Measurements from ENCODE around the gene GABBR2.

The GABBR2 gene

DNA sequence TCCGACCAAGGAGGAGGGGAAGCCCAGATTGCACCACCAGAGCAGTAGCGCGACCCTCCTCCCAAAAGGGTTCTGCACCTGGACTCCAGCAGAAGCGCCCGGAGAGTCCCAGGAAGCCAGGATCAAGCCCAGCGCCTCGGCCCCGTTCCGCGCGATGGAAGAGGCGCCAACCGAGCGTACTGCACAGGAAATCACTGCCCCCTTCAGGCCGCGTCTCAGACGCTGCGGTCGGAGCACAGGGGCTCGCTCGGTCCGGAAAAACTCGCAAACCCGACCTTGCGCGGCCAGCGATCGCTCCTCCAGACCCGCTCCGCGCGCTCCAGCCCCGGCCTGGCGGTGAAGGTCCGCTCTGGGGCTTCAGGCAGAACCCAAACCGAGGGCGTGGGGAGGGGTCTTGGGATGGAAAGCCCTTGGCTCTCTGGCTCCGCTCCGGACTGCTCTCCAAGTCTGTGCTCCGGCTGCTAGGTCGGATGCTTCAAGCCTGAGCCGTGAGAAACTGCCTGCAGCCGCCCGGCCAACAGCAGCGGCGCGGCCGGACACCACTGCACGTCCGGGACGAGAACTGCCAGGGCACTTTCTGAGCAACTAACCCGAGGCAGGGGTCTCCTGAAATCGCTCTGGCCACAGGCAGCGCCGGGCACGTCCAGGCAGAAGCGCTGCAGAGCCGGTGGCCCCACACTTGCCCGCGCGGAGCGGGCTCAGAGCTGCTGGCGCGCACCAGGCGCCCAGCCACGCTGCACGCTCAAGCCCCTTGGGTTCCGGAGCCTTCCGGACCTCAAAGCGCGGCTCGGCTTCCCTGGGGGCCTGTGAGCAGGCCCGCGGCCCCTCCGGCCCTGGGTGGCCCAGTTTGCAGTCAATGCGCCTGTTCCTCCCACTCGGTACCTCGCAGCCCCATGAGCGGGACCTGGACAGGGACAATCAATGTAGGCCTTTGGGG, 1.3 kb downstream of the GABBR2 start:
- H3K4me1 Mint-ChIP-seq (ENCODE audit: low read depth): no peaks in the 10 kb centered on the region
- H3K27ac Mint-ChIP-seq: no peak overlapping the region
- peaks cover 70% of the 10 kb centered on the region for H3K27me3 Mint-ChIP-seq (ENCODE audit: low read depth)
- H3K4me3 Mint-ChIP-seq: no peak overlapping the region
- H3K9me3 Mint-ChIP-seq: no peaks in the 10 kb centered on the region
- no peaks in the 10 kb centered on the region for H3K36me3 Mint-ChIP-seq (ENCODE audit: low read depth)

DNA sequence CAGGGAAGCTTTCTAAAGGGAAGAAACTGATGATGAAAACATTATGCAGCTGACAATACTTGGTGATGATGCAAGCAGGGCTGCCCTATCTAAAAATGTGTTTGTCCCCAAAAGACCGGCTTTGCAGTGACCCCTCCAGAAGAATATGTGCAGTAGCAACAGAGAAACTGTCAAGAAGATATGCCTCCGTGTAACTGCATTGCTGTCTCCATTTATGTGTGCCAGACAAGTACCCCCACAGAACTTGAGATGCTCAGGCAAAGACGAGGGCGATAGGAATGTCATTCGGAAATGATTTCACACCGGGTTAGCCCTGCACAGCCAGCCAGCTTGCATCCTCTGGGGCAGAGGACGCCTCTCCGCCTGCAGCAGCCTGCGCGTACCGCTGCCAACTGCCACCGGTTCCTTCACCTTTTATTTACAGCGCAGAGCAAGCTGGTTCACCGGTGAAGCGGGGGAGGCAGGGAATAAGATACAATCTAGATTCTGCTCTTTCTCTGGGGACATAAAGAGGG, 2.0 kb downstream of the GABBR2 start:
- Mint-ChIP-seq H3K27me3 (ENCODE audit: low read depth) (peaks cover 69% of the 10 kb centered on the region), H3K9me3 (no peaks in the 10 kb centered on the region), H3K4me1 (ENCODE audit: low read depth) (no peaks in the 10 kb centered on the region), H3K36me3 (ENCODE audit: low read depth) (no peaks in the 10 kb centered on the region), H3K27ac (no peak overlapping the region), H3K4me3 (no peak overlapping the region)

- Mint-ChIP-seq H3K9me3 (no peaks in the 10 kb centered on the region), H3K36me3 (ENCODE audit: low read depth) (no peaks in the 10 kb centered on the region), H3K4me1 (ENCODE audit: low read depth) (no peaks in the 10 kb centered on the region), H3K27me3 (ENCODE audit: low read depth) (peaks cover 48% of the 10 kb centered on the region), H3K27ac (no peak overlapping the region), H3K4me3 (no peak overlapping the region)
These were observed 5.8 kb downstream of the GABBR2 start for GRCh38 chr9:98702835-98703380.

DNA sequence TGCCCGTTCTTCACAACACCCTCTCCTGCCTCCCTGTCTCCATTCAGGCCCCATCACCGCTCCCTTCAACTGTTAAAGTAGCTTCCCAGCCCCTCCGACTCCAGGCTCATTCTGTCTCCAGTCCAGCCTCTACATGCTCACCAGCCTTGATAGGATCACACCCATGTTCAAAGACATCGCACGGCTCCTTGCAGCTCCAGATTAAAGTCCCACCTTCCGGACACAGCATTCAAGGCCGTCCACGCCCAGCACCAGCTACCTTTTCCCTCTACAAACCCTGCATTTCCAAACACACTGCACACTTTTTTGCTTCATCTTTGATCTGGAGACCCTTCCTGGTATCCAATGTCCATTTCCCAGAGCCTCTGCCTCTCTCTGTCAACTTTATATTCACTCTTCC, 6.4 kb downstream of the GABBR2 start:
- H3K4me3 Mint-ChIP-seq: no peak overlapping the region
- H3K27me3 Mint-ChIP-seq (ENCODE audit: low read depth): peaks cover 46% of the 10 kb centered on the region
- H3K4me1 Mint-ChIP-seq (ENCODE audit: low read depth): no peaks in the 10 kb centered on the region
- no peaks in the 10 kb centered on the region for H3K9me3 Mint-ChIP-seq
- H3K36me3 Mint-ChIP-seq (ENCODE audit: low read depth): no peaks in the 10 kb centered on the region
- H3K27ac Mint-ChIP-seq: no peak overlapping the region

DNA sequence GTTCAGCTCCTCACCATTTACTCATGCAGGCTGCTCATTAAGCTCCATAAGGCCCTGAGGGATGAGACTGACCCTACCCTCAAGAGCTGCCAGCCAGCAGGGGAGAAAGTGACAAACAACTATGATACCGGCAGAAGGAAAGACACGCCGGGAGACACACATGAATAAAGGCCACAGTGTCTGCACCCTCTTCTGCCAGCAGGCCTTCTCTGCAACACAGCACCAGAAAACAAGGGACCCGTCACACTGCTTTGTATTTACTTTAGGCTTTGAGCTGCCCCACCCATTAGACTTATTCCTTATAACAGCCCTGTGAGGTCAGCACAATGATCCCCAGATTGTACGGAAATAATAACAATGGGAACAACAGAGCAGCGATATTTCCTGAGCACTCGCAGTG, 7.2 kb downstream of the GABBR2 start:
- Mint-ChIP-seq H3K36me3 (ENCODE audit: low read depth) (no peaks in the 10 kb centered on the region), H3K27ac (no peak overlapping the region), H3K9me3 (no peaks in the 10 kb centered on the region), H3K4me3 (no peak overlapping the region), H3K4me1 (ENCODE audit: low read depth) (no peaks in the 10 kb centered on the region), H3K27me3 (ENCODE audit: low read depth) (peaks cover 38% of the 10 kb centered on the region)

GRCh38 chr9:98700801-98701200, 7.9 kb downstream of the GABBR2 start:
- H3K9me3 Mint-ChIP-seq: no peaks in the 10 kb centered on the region
- no peaks in the 10 kb centered on the region for H3K36me3 Mint-ChIP-seq (ENCODE audit: low read depth)
- peaks cover 30% of the 10 kb centered on the region for H3K27me3 Mint-ChIP-seq (ENCODE audit: low read depth)
- no peak overlapping the region for H3K27ac Mint-ChIP-seq
- no peak overlapping the region for H3K4me3 Mint-ChIP-seq
- H3K4me1 Mint-ChIP-seq (ENCODE audit: low read depth): no peaks in the 10 kb centered on the region

DNA sequence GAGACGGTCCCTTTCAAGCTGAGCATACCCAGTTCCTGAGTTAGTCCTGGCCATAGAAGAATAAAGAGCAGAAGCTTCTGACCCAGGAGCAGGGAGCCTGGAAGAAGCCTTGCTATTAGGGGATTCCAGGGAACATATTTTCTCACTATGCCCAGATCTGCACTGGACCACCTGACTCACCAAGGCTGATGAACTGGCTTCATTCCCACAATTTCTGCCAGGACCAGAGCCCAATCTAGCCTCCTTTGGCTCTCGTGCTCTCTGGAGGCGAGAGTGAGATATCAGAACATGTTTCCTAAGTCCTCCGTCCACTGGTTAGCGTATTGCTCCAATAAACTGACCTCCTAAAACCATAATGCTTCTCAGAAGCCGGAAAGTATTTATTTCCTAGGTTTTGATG, 9.9 kb downstream of the GABBR2 start:
- Mint-ChIP-seq H3K4me3 (no peak overlapping the region), H3K4me1 (ENCODE audit: low read depth) (no peaks in the 10 kb centered on the region), H3K27ac (no peak overlapping the region), H3K27me3 (ENCODE audit: low read depth) (peaks cover 17% of the 10 kb centered on the region), H3K36me3 (ENCODE audit: low read depth) (no peaks in the 10 kb centered on the region), H3K9me3 (no peaks in the 10 kb centered on the region)

DNA sequence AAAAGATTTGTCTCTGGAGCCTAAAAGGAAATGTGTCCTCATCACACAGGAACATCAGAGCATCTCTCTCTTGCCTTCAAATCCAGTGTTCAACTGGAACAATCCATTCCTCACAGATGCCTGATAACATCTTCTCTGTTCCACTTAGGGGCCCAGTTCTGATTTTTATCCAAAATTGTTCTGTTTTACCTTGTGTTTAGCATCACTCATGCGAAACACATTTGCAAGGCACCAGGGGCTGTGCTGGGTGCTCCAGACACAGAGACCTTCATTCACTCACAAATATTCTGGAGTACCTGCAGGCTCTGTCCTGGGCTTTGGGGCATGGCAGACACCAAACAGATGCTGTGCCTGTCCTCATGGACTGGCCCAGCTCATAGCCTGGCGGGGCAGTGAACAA, 13.8 kb downstream of the GABBR2 start:
- H3K9me3 Mint-ChIP-seq: no peaks in the 10 kb centered on the region
- H3K4me1 Mint-ChIP-seq (ENCODE audit: low read depth): no peaks in the 10 kb centered on the region
- H3K4me3 Mint-ChIP-seq: no peak overlapping the region
- no peaks in the 10 kb centered on the region for H3K36me3 Mint-ChIP-seq (ENCODE audit: low read depth)
- H3K27ac Mint-ChIP-seq: no peak overlapping the region
- H3K27me3 Mint-ChIP-seq (ENCODE audit: low read depth): peaks cover 13% of the 10 kb centered on the region

DNA sequence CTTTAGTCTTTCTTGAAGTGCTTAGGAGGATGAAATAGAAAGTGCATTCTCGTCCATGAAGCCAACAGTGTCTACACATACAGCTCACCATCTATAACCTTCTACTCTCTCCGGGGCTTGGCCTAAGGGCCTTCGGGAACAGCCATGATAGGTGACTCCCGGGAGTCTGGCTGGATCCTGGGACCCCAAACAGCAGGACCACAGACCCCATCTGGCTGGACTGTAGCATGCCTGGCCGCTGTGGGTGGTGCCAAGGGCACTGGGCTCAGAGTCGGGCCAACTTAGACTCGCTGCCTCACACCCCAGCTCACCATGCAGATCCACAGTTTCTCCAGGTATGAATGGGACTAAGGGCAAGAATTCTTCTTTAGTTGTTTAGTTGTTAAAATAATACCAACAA, 16.3 kb downstream of the GABBR2 start:
- no peaks in the 10 kb centered on the region for H3K9me3 Mint-ChIP-seq
- H3K4me1 Mint-ChIP-seq (ENCODE audit: low read depth): no peaks in the 10 kb centered on the region
- no peak overlapping the region for H3K4me3 Mint-ChIP-seq
- no peaks in the 10 kb centered on the region for H3K36me3 Mint-ChIP-seq (ENCODE audit: low read depth)
- peaks cover 10% of the 10 kb centered on the region for H3K27me3 Mint-ChIP-seq (ENCODE audit: low read depth)
- H3K27ac Mint-ChIP-seq: no peak overlapping the region

- Mint-ChIP-seq H3K9me3 (no peaks in the 10 kb centered on the region), H3K27me3 (ENCODE audit: low read depth) (peaks cover 10% of the 10 kb centered on the region), H3K27ac (no peak overlapping the region), H3K4me1 (ENCODE audit: low read depth) (no peaks in the 10 kb centered on the region), H3K36me3 (ENCODE audit: low read depth) (no peaks in the 10 kb centered on the region), H3K4me3 (no peak overlapping the region)
These were observed 16.8 kb downstream of the GABBR2 start for GRCh38 chr9:98691890-98692289.

GRCh38 chr9:98690686-98691085, 18.0 kb downstream of the GABBR2 start:
- no peaks in the 10 kb centered on the region for H3K36me3 Mint-ChIP-seq (ENCODE audit: low read depth)
- H3K4me3 Mint-ChIP-seq: no peak overlapping the region
- no peaks in the 10 kb centered on the region for H3K9me3 Mint-ChIP-seq
- H3K27ac Mint-ChIP-seq: no peak overlapping the region
- H3K4me1 Mint-ChIP-seq (ENCODE audit: low read depth): no peaks in the 10 kb centered on the region
- peaks cover 10% of the 10 kb centered on the region for H3K27me3 Mint-ChIP-seq (ENCODE audit: low read depth)

DNA sequence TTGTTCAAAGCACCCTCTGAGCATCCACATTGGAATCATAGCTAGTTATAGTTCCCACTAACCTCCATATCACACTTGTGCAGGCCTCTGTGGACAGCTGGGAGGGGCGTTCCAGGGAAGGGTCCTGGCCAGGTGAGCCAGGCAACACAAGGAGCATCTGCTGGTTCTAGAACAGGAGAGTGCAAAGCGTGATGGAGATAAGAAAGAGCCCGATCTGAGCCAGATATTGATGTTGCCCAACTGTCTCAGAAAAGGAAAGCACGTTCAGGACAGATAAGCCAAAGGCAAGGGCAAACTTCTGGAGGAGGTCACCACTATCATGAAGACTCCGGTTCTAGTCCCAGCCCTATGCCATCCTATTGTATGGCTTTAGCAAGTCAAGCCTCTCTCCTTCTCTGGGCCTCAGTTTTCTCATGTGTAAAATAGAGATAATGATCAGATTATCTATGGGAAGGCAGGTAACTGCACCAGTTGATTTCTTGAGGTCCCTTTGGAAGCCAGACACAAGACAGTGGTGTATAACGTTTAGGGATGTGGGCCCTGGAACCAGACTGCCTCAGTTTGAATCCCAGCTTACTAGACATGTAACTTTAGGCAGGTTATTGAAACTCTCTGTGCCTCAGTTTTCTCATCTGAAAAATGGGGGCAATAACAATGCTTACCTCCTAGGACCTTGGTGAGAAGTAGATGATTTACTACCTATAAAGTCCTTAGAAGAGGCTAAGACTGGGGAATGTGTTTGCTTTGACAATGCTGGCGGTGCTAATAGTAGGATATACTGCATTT, 19.8 kb downstream of the GABBR2 start:
- Mint-ChIP-seq H3K27ac (no peak overlapping the region), H3K36me3 (ENCODE audit: low read depth) (no peaks in the 10 kb centered on the region), H3K9me3 (no peaks in the 10 kb centered on the region), H3K4me1 (ENCODE audit: low read depth) (no peaks in the 10 kb centered on the region), H3K27me3 (ENCODE audit: low read depth) (peaks cover 5% of the 10 kb centered on the region), H3K4me3 (no peak overlapping the region)

- Mint-ChIP-seq H3K36me3 (ENCODE audit: low read depth) (no peaks in the 10 kb centered on the region), H3K27me3 (ENCODE audit: low read depth) (peaks cover 5% of the 10 kb centered on the region), H3K4me3 (no peak overlapping the region), H3K4me1 (ENCODE audit: low read depth) (no peaks in the 10 kb centered on the region), H3K9me3 (no peaks in the 10 kb centered on the region), H3K27ac (no peak overlapping the region)
These were observed 20.8 kb downstream of the GABBR2 start for GRCh38 chr9:98687911-98688310.

- no peak overlapping the region for H3K4me3 Mint-ChIP-seq
- H3K4me1 Mint-ChIP-seq (ENCODE audit: low read depth): no peaks in the 10 kb centered on the region
- H3K36me3 Mint-ChIP-seq (ENCODE audit: low read depth): no peaks in the 10 kb centered on the region
- H3K27me3 Mint-ChIP-seq (ENCODE audit: low read depth): peaks cover 5% of the 10 kb centered on the region
- no peaks in the 10 kb centered on the region for H3K9me3 Mint-ChIP-seq
- no peak overlapping the region for H3K27ac Mint-ChIP-seq
These were observed 21.5 kb downstream of the GABBR2 start for GRCh38 chr9:98686961-98687855.

All from T-helper 1 cell treated with Interleukin-12 subunit alpha and Interleukin-12 subunit beta and Interleukin-4 antibody, amounts not matched to agents 30 μg/mL and 1 μg/mL, for 36 hours (primary cell).